Mucosa of rectum (tissue), 2 donors: ENCODE data around the gene DNHD1.

Source experiments
- H3K27ac ChIP-seq, 2 donors: one replicate each; pipeline ENCODE4 v1.7.0; 2013; ENCODE audit warnings: inconsistent platforms in 2 of 2, low read depth in 2 of 2, low read length in 2 of 2
- H3K27me3 ChIP-seq, 2 donors: one replicate each; pipeline ENCODE4 v1.7.0; 2013; ENCODE audit warnings: low read length in 2 of 2; ENCODE audit not compliant: control insufficient read depth in 2 of 2, insufficient read depth in 2 of 2
- H3K36me3 ChIP-seq, 2 donors: one replicate each; pipeline ENCODE4 v1.7.0; 2013; ENCODE audit warnings: low read length in 2 of 2; ENCODE audit not compliant: control insufficient read depth in 2 of 2, insufficient read depth in 2 of 2
- H3K4me1 ChIP-seq, 2 donors: one replicate each; pipeline ENCODE4 v1.7.0; 2013; ENCODE audit warnings: low read length in 2 of 2, mild to moderate bottlenecking in 1 of 2; ENCODE audit not compliant: control insufficient read depth in 2 of 2, insufficient read depth in 2 of 2
- H3K4me3 ChIP-seq, 2 donors: one replicate each; pipeline ENCODE4 v1.7.0; 2013; ENCODE audit warnings: low read length in 2 of 2
- H3K9ac ChIP-seq, 2 donors: one replicate each; pipeline ENCODE4 v1.7.0; 2013; ENCODE audit warnings: low read length in 2 of 2, low read depth in 1 of 2, mild to moderate bottlenecking in 1 of 2
- H3K9me3 ChIP-seq, 2 donors: one replicate each; pipeline ENCODE4 v1.7.0; 2013; ENCODE audit warnings: low read length in 2 of 2; ENCODE audit not compliant: control insufficient read depth in 2 of 2
- donor health status: healthy.
- donor health status: Normal muscosa, but diverticular disease.

Gene DNHD1

DNA sequence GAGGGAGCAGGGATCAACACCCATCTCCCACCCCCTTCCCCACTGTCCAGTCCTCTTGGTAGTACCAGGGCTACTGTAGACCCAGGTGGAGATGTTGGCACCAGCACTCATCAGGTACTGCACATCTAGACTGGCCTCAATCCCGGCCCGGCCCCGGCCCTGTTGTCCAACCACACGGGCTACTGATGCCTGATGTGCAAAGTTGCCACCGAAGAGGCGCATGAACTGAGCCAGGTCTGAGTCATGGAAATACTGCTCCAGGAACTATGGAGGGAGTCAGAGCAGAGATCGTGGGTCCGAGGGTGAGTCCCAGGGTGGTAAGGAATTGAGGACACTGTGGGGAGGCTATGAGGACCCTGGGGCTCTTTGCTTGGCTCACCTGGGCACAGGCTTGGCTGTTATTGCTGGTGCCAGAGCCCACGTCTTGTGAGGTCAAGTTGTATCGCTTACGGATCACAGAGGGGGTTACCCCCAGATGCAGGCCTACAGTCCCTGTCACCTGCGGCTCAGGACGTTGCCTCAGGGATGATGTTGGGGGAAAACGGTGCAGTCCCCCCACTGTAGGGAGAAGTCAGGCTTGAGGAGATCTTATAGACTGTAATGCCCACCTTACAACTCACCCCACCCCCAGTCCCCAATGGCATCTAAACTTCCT is 119.6 kb downstream of the DNHD1 start:
- Histone ChIP-seq H3K36me3 (peaks cover 15 to 26% of the 10 kb centered on the region in 2 donors), H3K9me3 (no peaks in the 10 kb centered on the region), H3K27me3 (no peaks in the 10 kb centered on the region), H3K4me1 (peaks cover 28 to 31% of the 10 kb centered on the region in 2 donors), H3K4me3 (no peak overlapping the region), H3K27ac (no peak overlapping the region), H3K9ac (no peak overlapping the region)

DNA sequence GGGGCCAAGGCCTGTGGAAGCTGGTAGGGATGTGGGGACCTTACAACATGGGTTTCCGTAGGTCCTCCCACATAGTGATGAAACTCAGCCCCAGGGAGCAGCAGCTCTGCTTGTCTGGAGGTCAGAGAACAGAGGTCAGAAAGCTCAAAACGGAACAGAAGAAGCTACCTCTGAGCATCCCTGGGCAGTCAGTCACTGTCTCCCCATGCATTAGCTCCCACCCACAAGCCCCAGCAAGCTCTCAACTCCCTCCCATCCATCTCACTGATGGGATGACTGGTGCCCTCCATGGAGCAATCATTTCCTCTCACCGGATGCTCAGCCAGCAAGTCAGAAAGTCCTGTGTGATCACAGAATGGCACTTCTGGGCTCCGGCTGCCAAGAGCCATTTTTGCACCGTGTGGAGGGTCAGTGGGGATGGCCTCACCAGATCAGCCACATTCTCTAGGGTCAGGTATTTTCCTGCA is 120.3 kb downstream of the DNHD1 start:
- H3K9ac ChIP-seq = no peak overlapping the region
- peak overlapping the region in 1 of 2 donors; percentile 53 for H3K27ac ChIP-seq

DNA sequence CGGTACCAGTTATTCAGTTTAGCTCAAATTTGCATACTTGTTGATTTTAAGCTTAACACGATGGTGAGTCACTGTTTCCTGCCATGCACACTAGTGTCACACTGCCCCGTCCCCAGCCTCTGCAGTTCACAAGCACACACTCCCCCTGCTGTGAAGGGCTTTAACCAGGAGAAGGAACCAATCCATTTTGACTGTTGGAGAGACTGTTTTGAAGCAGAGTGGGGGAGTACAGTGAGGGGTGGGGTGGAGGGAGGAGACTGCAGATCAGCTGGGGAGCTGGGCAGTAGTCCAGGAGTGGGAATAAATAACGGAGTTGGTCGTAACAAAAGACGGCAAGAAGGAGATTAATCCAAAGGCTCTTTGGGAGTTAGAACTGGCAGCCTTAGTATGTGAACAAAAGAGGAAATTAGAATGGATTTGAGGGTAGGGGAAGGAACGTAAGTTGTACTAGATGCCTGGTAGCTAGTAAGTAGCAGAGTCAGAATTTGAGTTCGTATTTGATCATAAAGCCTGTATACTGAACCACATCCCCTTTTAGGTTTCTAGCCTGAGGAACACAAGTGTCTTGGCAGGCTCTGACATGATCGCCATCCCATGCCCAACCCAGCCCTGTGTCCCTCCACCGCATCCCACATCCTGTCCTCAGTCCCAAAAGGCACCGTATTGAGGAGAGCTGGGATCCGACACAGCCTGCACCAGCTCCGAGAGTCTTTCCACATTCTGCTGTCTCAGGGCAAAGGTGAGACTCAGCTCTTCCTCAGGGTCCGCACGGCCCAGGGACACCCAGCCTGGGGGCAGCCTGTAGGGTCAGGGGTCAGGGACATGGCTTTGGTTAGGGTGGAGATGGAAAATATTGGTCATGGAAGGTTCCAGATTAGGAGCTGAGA is 121.3 kb downstream of the DNHD1 start:
- peak overlapping the region; percentile 82 for H3K27ac ChIP-seq
- H3K4me3 ChIP-seq = peak overlapping the region; percentile 95 to 100
- H3K4me1 ChIP-seq = peaks cover 20 to 23% of the 10 kb centered on the region in 2 donors
- H3K27me3 ChIP-seq = no peaks in the 10 kb centered on the region
- peak overlapping the region; percentile 89 to 97 for H3K9ac ChIP-seq
- peaks cover 15 to 26% of the 10 kb centered on the region in 2 donors for H3K36me3 ChIP-seq
- no peaks in the 10 kb centered on the region for H3K9me3 ChIP-seq

More for the DNA sequence above, 120.3 kb downstream of the DNHD1 start:
- H3K4me1 ChIP-seq = peaks cover 28 to 31% of the 10 kb centered on the region in 2 donors
- H3K36me3 ChIP-seq = peaks cover 15 to 26% of the 10 kb centered on the region in 2 donors
- no peaks in the 10 kb centered on the region for H3K27me3 ChIP-seq
- peak overlapping the region; percentile 95 to 100 for H3K4me3 ChIP-seq
- H3K9me3 ChIP-seq = no peaks in the 10 kb centered on the region

DNA sequence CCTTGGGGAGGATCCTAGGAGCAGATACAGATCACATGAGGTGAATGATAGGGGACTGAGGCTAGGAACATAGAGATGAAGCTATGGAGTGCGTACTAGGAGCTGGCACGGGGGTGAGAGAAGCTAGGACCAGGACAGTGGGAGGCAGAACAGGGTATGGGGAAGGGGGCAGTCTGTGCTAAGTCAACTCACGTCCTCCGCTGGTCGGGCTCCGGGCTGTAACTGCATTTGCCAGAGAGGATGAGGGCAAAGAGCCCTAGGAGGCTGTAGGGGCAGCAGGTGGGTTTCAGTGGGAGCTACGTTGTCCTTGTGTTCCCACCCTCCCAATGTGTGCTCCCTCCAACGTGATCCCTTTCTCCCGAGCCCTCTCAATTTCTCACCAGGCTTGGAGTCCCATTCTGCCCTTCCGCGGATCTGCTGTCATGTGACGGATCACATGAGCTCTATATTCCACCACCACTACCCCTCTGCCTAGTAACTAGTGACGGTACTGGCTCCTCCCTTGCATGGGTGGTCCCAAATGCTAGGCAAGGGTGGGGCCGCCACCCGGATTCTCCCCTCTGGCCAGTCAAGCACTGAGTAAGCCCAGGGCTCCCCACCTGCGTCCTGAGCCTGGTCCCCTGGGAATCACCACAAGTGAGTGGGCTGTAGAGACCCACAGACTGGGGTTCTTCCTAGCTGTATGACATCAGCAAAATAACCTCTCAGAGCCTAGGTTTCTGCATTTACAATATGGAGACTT is 122.1 kb downstream of the DNHD1 start, which contains the start of gene TPP1:
TSS of gene TPP1 (minus strand) at position 419 of the 742 bp plus-strand sequence. CDS start at position 397, 22 bp downstream.
- Histone ChIP-seq H3K4me3 (peak within 1 kb of the TSS; percentile 95 to 100), H3K36me3 (peaks cover 15 to 24% of the 10 kb centered on the region in 2 donors), H3K9ac (peak within 1 kb of the TSS; percentile 89 to 97), H3K27ac (peak within 1 kb of the TSS; percentile 82), H3K4me1 (peaks cover 14 to 20% of the 10 kb centered on the region in 2 donors), H3K27me3 (no peaks in the 10 kb centered on the region), H3K9me3 (no peaks in the 10 kb centered on the region)

DNA sequence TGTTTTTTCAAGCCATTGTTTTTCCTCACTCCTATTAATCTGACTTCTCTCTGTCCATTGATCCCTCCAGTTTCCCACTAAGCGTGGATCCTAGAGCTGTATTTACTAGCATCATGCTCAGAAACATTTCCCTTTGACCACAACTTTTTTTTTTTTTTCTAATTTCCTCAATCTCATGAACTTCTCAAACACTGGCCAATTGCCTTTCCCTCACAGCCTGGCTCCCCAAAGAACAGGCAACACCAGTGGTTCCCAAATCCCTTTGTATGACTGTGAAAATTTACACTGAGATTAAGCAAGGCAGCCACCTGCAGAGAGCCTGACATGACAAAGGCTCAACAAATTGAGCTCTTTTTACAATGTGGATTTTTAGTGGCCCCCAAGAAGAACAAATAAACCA is 123.6 kb downstream of the DNHD1 start:
- Histone ChIP-seq H3K9ac (no peak overlapping the region), H3K27ac (no peak overlapping the region), H3K27me3 (no peaks in the 10 kb centered on the region), H3K36me3 (peaks cover 6 to 10% of the 10 kb centered on the region in 2 donors), H3K4me1 (peaks cover 14 to 20% of the 10 kb centered on the region in 2 donors), H3K4me3 (no peak overlapping the region), H3K9me3 (no peaks in the 10 kb centered on the region)
